ENCODE results near the gene KCNK16.

Gene KCNK16

GRCh38 chr6:39273406-39273821 lies 49.1 kb downstream of the KCNK16 start:
- no peak for DNase-seq

- no peak for DNase-seq
Measured at GRCh38 chr6:39269961-39270360, 52.5 kb downstream of the KCNK16 start.

DNA sequence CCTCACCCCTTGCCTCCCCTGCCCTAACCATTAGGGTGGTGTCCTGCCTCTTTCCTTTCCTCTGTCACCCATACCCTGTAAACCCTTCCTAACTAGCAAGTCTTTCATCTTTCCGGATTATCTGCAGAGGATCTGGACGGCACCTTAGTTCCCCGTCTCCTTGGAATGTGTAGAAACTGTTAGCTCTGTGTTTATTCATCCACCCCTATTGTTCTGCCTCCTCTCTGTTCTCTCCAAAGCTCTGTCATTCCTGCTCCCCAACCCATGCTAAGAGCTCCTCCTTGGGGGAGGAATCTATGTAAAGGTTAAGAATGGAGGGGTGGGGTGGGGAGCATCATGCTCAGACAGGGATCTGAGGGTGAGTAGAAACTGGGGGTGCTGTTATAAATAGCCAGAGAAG lies 53.8 kb downstream of the KCNK16 start:
- DNase-seq = no peak

- DNase-seq = no peak
Measured at GRCh38 chr6:39268171-39268570, 54.3 kb downstream of the KCNK16 start.

- no peak for DNase-seq
Measured at GRCh38 chr6:39266782-39267355, 55.6 kb downstream of the KCNK16 start.

DNA sequence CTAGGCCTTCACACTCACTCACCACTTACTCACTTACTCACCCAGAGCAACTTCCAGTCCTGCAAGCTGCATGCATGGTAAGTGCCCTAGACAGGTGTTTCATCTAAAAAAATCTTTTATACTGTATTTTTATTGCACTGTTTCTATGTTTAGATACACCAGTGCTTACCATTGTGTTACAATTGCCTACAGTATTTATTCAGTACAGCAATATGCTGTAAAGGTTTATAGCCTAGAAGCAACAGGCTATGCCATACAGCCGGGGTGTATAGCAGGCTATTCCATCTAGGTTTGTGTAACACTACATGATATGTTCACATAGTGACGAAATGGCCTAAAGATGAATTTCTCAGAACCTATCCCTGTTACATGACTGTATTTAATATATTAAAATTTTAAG lies 56.1 kb downstream of the KCNK16 start:
- DNase-seq = no peak

Measured in femur (tissue), 1 donor.